Neural progenitor cell (in vitro differentiated cells): ENCODE data around the gene RHBDL1. TPM values are rescaled to one million over a fixed set of nuclear protein-coding genes. Genes with fewer than 3 reads are reported as not detected.

ENCODE experiments used
- DNase-seq: peaks from one replicate; pipeline ENCODE4 v3.0.0-alpha.2; 2016; ENCODE audit warnings: low spot score
- H2AFZ ChIP-seq: fragments of 200-600 bp; sonication (generic); replicated peaks from 2 replicates; pipeline ENCODE4 v1.6.1; 2016; ENCODE audit warnings: antibody characterized with exemption
- H3F3A ChIP-seq: fragments of 200-600 bp; sonication (generic); 2 replicates; pipeline ENCODE4 v1.6.1; 2016; ENCODE audit warnings: antibody characterized with exemption, low read depth
- H3K27ac ChIP-seq: fragments of 200-600 bp; sonication (generic); 2 replicates; pipeline ENCODE4 v1.5.1; 2016; ENCODE audit warnings: mild to moderate bottlenecking
- H3K27me3 ChIP-seq: fragments of 200-600 bp; sonication (generic); 2 replicates; pipeline ENCODE4 v1.6.1; 2016; ENCODE audit warnings: mild to moderate bottlenecking, moderate library complexity
- H3K36me3 ChIP-seq: fragments of 200-600 bp; sonication (generic); 2 replicates; pipeline ENCODE4 v1.5.1; 2016
- H3K4me1 ChIP-seq: fragments of 200-600 bp; sonication (generic); 2 replicates; pipeline ENCODE4 v1.6.1; 2016; ENCODE audit warnings: mixed run types
- H3K4me2 ChIP-seq: fragments of 200-600 bp; sonication (generic); 2 replicates; pipeline ENCODE4 v1.6.1; 2016
- H3K4me3 ChIP-seq: fragments of 200-600 bp; sonication (generic); 2 replicates; pipeline ENCODE4 v1.5.1; 2016
- H3K79me2 ChIP-seq: fragments of 200-600 bp; sonication (generic); 2 replicates; pipeline ENCODE4 v1.6.1; 2016; ENCODE audit warnings: low read depth
- H3K9ac ChIP-seq: fragments of 200-600 bp; sonication (generic); 2 replicates; pipeline ENCODE4 v1.6.1; 2016
- H3K9me3 ChIP-seq: fragments of 200-600 bp; sonication (generic); 2 replicates; pipeline ENCODE4 v1.5.1; 2016; ENCODE audit warnings: low read depth
- H4K20me1 ChIP-seq: fragments of 200-600 bp; sonication (generic); 2 replicates; pipeline ENCODE4 v1.6.1; 2016; ENCODE audit warnings: low read depth
- H3K27ac Mint-ChIP-seq: 3 replicates; pipeline ENCODE4 v1.8.0; 2021; ENCODE audit warnings: mixed read lengths
- H3K27me3 Mint-ChIP-seq: 2 replicates; pipeline ENCODE4 v1.8.0; 2022; ENCODE audit warnings: low read depth, mild to moderate bottlenecking, inconsistent platforms, moderate library complexity, mixed read lengths; ENCODE audit not compliant: insufficient read depth
- H3K36me3 Mint-ChIP-seq: 3 replicates; pipeline ENCODE4 v1.8.0; 2021; ENCODE audit warnings: mixed read lengths
- H3K4me1 Mint-ChIP-seq: 3 replicates; pipeline ENCODE4 v1.8.0; 2021; ENCODE audit warnings: mixed read lengths
- H3K4me3 Mint-ChIP-seq: 3 replicates; pipeline ENCODE4 v1.8.0; 2021; ENCODE audit warnings: mild to moderate bottlenecking, moderate library complexity, mixed read lengths
- H3K9me3 Mint-ChIP-seq: 3 replicates; pipeline ENCODE4 v1.8.0; 2020; ENCODE audit warnings: mixed read lengths
- CTCF ChIP-seq: fragments of 200-600 bp; sonication (generic); IDR thresholded peaks from 2 replicates; pipeline ENCODE4 v1.5.1; 2017; ENCODE audit warnings: antibody characterized with exemption, mild to moderate bottlenecking
- EZH2 ChIP-seq: fragments of 200-600 bp; sonication (generic); IDR thresholded peaks from 2 replicates; pipeline ENCODE4 v1.6.1; 2017; ENCODE audit warnings: antibody characterized with exemption, mild to moderate bottlenecking, moderate library complexity
- EZH2phosphoT487 ChIP-seq: fragments of 200-600 bp; sonication (generic); IDR thresholded peaks from 2 replicates; pipeline ENCODE4 v1.6.1; 2017; ENCODE audit warnings: antibody characterized with exemption
- total RNA-seq: library from RNA; depleted of rRNA; stranded (reverse); fragments of >200 nt; gene quantifications from 2 replicates; pipeline ENCODE4 v1.2.3, GENCODE V29; 2015; ENCODE audit warnings: low replicate concordance

The RHBDL1 gene
- total RNA-seq, 1 donor from 2014 or later = 0.28 TPM

GRCh38 chr16:651844-652243 is 23.6 kb upstream of the RHBDL1 start:
- H3K27ac ChIP-seq = no peak overlapping the region
- no peaks in the 10 kb centered on the region for H3K27me3 ChIP-seq
- H3K4me1 Mint-ChIP-seq = peaks cover 3% of the 10 kb centered on the region
- DNase-seq = no peak
- peaks cover 9% of the 10 kb centered on the region for H3F3A ChIP-seq
- H3K36me3 Mint-ChIP-seq = no peaks in the 10 kb centered on the region
- no peak overlapping the region for H3K4me3 ChIP-seq
- H3K9ac ChIP-seq = no peak overlapping the region
- H3K27me3 Mint-ChIP-seq = no peaks in the 10 kb centered on the region
- peaks cover 5% of the 10 kb centered on the region for H3K4me1 ChIP-seq
- no peak overlapping the region for H3K27ac Mint-ChIP-seq
- no peak overlapping the region for H2AFZ ChIP-seq
- no peaks in the 10 kb centered on the region for H3K79me2 ChIP-seq
- H3K4me2 ChIP-seq = no peak overlapping the region
- no peaks in the 10 kb centered on the region for H3K9me3 Mint-ChIP-seq
- peak overlapping the region; percentile 27 for H3K4me3 Mint-ChIP-seq
- no peak for TF ChIP-seq CTCF
- TF ChIP-seq EZH2phosphoT487 = no peak
- no peak for TF ChIP-seq EZH2
- no peaks in the 10 kb centered on the region for H3K9me3 ChIP-seq
- peaks cover 8% of the 10 kb centered on the region for H4K20me1 ChIP-seq
- no peaks in the 10 kb centered on the region for H3K36me3 ChIP-seq

- no peak overlapping the region for H3K27ac Mint-ChIP-seq
- TF ChIP-seq EZH2phosphoT487 (no peak), EZH2 (no peak), CTCF (no peak)
Observed at GRCh38 chr16:652454-653305, 22.8 kb upstream of the RHBDL1 start.

GRCh38 chr16:654034-654433 is 21.4 kb upstream of the RHBDL1 start:
- H3K4me3 ChIP-seq = no peak overlapping the region
- no peaks in the 10 kb centered on the region for H3F3A ChIP-seq
- H3K79me2 ChIP-seq = no peaks in the 10 kb centered on the region
- no peaks in the 10 kb centered on the region for H3K27me3 ChIP-seq
- H4K20me1 ChIP-seq = peaks cover 3% of the 10 kb centered on the region
- no peaks in the 10 kb centered on the region for H3K9me3 Mint-ChIP-seq
- no peaks in the 10 kb centered on the region for H3K36me3 ChIP-seq
- no peaks in the 10 kb centered on the region for H3K9me3 ChIP-seq
- H3K9ac ChIP-seq = no peak overlapping the region
- H3K4me2 ChIP-seq = no peak overlapping the region
- peaks cover 3% of the 10 kb centered on the region for H3K4me1 Mint-ChIP-seq
- no peaks in the 10 kb centered on the region for H3K4me1 ChIP-seq
- H3K27ac ChIP-seq = no peak overlapping the region
- DNase-seq = no peak
- no peak overlapping the region for H3K4me3 Mint-ChIP-seq
- no peaks in the 10 kb centered on the region for H3K36me3 Mint-ChIP-seq
- TF ChIP-seq EZH2phosphoT487 (no peak), EZH2 (no peak), CTCF (no peak)
- no peak overlapping the region for H2AFZ ChIP-seq
- no peaks in the 10 kb centered on the region for H3K27me3 Mint-ChIP-seq
- no peak overlapping the region for H3K27ac Mint-ChIP-seq

More at GRCh38 chr16:652454-653305, 22.8 kb upstream of the RHBDL1 start:
- Mint-ChIP-seq H3K36me3 (no peaks in the 10 kb centered on the region), H3K9me3 (no peaks in the 10 kb centered on the region), H3K4me3 (peak overlapping the region; percentile 35), H3K4me1 (peaks cover 3% of the 10 kb centered on the region), H3K27me3 (no peaks in the 10 kb centered on the region)
- Histone ChIP-seq H3K9me3 (no peaks in the 10 kb centered on the region), H3K27me3 (no peaks in the 10 kb centered on the region), H3K79me2 (no peaks in the 10 kb centered on the region), H3K36me3 (no peaks in the 10 kb centered on the region), H3K4me1 (peaks cover 5% of the 10 kb centered on the region), H4K20me1 (peaks cover 5% of the 10 kb centered on the region), H3K4me3 (no peak overlapping the region), H3F3A (peaks cover 9% of the 10 kb centered on the region), H3K27ac (no peak overlapping the region), H3K9ac (no peak overlapping the region), H2AFZ (no peak overlapping the region), H3K4me2 (no peak overlapping the region)
- DNase-seq = no peak
